Spleen (tissue), 11 donors: ENCODE results near the gene GAB2. TPM values are rescaled to one million over a fixed set of nuclear protein-coding genes. Genes with fewer than 3 reads are reported as not detected.

Experiments
- DNase-seq: peaks from one replicate; pipeline ENCODE4 v3.0.0-alpha.2; 2020
- H3K27ac ChIP-seq, 8 donors: fragments of 200-600 bp; sonication (generic) in 7 of 8; 1 replicate in 4 of 8; 2 replicates in 4 of 8; pipeline versions ENCODE4 v1.5.0 to v1.8.0; 2016 to 2021; ENCODE audit warnings: inconsistent platforms in 4 of 8, mild to moderate bottlenecking in 4 of 8, moderate library complexity in 1 of 8
- H3K27me3 ChIP-seq, 7 donors: fragments of 200-600 bp; sonication (generic) in 6 of 7; replicated peaks in 1 of 7; 1 replicate in 4 of 7; 2 replicates in 3 of 7; pipeline versions ENCODE4 v1.5.0 to v1.8.0; 2016 to 2021; ENCODE audit warnings: inconsistent platforms in 3 of 7, mild to moderate bottlenecking in 1 of 7
- H3K36me3 ChIP-seq, 6 donors: fragments of 200-600 bp; sonication (generic) in 5 of 6; 1 replicate in 4 of 6; 2 replicates in 2 of 6; pipeline versions ENCODE4 v1.5.0 to v1.8.0; 2016 to 2021; ENCODE audit warnings: inconsistent platforms in 2 of 6
- H3K4me1 ChIP-seq, 6 donors: fragments of 200-600 bp; sonication (generic) in 5 of 6; 1 replicate in 3 of 6; 2 replicates in 3 of 6; pipeline versions ENCODE4 v1.5.0 to v1.8.0; 2016 to 2021; ENCODE audit warnings: inconsistent platforms in 3 of 6
- H3K4me3 ChIP-seq, 8 donors: fragments of 200-600 bp; sonication (generic) in 7 of 8; 1 replicate in 4 of 8; 2 replicates in 4 of 8; pipeline versions ENCODE4 v1.5.0 to v1.8.0; 2016 to 2021; ENCODE audit warnings: inconsistent platforms in 4 of 8, mild to moderate bottlenecking in 4 of 8, moderate library complexity in 2 of 8
- H3K9me3 ChIP-seq, 8 donors: fragments of 200-600 bp; sonication (generic) in 7 of 8; 1 replicate in 4 of 8; 2 replicates in 4 of 8; pipeline versions ENCODE4 v1.5.0 to v1.8.0; 2016 to 2021; ENCODE audit warnings: inconsistent platforms in 4 of 8
- POLR2A ChIP-seq, 3 donors: fragments of 450-650 bp; IDR thresholded peaks; one replicate each; pipeline ENCODE4 v1.5.1; 2017; ENCODE audit warnings: antibody characterized with exemption in 3 of 3, mild to moderate bottlenecking in 1 of 3
- POLR2AphosphoS5 ChIP-seq, 3 donors: sonication (generic); formaldehyde crosslinking; IDR thresholded peaks; one replicate each; pipeline ENCODE4 v1.5.1; 2017; ENCODE audit warnings: antibody characterized with exemption in 3 of 3
- WGBS, 5 donors: extraction: QIAGEN DNeasy Blood & Tissue Kit in 3 of 5; methylation state at CpG; one replicate each; pipeline versions ENCODE4 v1.1.5 to v1.1.7; 2013 to 2018; 5-methylcytosine and 5-hydroxymethylcytosine counted together
- intact Hi-C: fragments of 100-400 bp; cut with DNase I; formaldehyde crosslinking; loops from one replicate; pipeline ENCODE4 v1.15.0; 2023; ENCODE audit warnings: low total_unique reads
- polyA plus RNA-seq, 3 donors: library from polyadenylated mRNA; stranded (reverse); fragments of 200-250 nt; gene quantifications; one replicate each; pipeline ENCODE4 v1.2.1, GENCODE V29; 2013
- total RNA-seq, 7 donors: library from RNA; depleted of rRNA in 3 of 7; stranded (reverse); fragments of >200 nt in 3 of 7; fragmentation: NEBNext Ultra II Directional in 4 of 7; extraction: Animal tissue kit (Norgen Biotek cat#: 25700) in 4 of 7; gene quantifications; one replicate each; pipeline versions ENCODE4 v1.1.0 to v1.2.1, GENCODE V29; 2016 to 2021
- TF ChIP-seq, protein P1 (sequence below), 11 experiments: fragments of 200-600 bp in 7 of 11; fragments of 450-650 bp in 4 of 11; sonication (generic) in 4 of 11; IDR thresholded peaks in 8 of 11; conservative IDR thresholded peaks in 3 of 11; 1 replicate in 7 of 11; 2 replicates in 4 of 11; pipeline versions ENCODE4 v1.4.0 to v1.8.0; 2016 to 2021; ENCODE audit warnings: antibody characterized with exemption in 11 of 11, inconsistent platforms in 4 of 11, mild to moderate bottlenecking in 1 of 11
- donor health status: healthy with polysubstance abuse.
- donor health status: DM: no; HTN: no; CAD: no; lungs with moderate emphysema.
- donor health status: DM: no; HTN: no; CAD: no.
- donor health status: Bipolar disorder and iron deficiency.
- donor health status: healthy.
- donor health status: DM: no; HTN: no; CAD: no.
- donor health status: DM: yes; HTN: yes; CAD: no.

The GAB2 gene
- total and polyA plus RNA-seq, 10 donors, result 2.3 to 57.7 (median 47.0) TPM

DNA sequence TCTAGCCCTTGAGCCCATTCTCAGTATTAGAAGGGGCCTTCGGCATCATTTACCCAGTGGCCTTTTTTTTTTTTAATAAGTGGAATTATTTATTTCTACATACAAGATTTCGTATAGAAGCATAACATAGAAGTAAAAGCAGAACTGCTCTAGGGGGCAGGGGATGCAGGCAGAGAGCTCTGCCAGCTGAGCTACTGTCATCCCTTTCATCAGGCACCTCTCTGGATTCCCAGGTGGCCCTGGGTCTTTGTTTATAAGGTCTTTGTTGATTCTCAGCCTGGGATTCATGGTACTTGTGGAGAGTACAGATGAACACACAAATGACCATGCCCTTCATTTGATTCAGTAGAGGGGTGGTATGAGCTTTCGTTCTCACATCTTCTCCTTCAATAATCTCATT lies 66.4 kb downstream of the GAB2 start:
- H3K27ac ChIP-seq, result peak overlapping the region; percentile 66 to 92 (median 83)
- intact Hi-C loops, result no loop called here
- H3K27me3 ChIP-seq, result no peaks in the 10 kb centered on the region
- peaks cover 29 to 85% (median 64%) of the 10 kb centered on the region in 6 donors for H3K4me1 ChIP-seq
- TF ChIP-seq, protein P1, sequence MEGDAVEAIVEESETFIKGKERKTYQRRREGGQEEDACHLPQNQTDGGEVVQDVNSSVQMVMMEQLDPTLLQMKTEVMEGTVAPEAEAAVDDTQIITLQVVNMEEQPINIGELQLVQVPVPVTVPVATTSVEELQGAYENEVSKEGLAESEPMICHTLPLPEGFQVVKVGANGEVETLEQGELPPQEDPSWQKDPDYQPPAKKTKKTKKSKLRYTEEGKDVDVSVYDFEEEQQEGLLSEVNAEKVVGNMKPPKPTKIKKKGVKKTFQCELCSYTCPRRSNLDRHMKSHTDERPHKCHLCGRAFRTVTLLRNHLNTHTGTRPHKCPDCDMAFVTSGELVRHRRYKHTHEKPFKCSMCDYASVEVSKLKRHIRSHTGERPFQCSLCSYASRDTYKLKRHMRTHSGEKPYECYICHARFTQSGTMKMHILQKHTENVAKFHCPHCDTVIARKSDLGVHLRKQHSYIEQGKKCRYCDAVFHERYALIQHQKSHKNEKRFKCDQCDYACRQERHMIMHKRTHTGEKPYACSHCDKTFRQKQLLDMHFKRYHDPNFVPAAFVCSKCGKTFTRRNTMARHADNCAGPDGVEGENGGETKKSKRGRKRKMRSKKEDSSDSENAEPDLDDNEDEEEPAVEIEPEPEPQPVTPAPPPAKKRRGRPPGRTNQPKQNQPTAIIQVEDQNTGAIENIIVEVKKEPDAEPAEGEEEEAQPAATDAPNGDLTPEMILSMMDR (IDR thresholded peaks at IDR 0.05 in 8 of 11, conservative IDR thresholded peaks at IDR 0.05 in 3 of 11), result no peak
- TF ChIP-seq POLR2A (IDR thresholded peaks at IDR 0.05), result no peak
- no peak for TF ChIP-seq POLR2AphosphoS5 (IDR thresholded peaks at IDR 0.05)
- no peak for DNase-seq
- H3K36me3 ChIP-seq, result no peaks in the 10 kb centered on the region
- H3K4me3 ChIP-seq, result peak overlapping the region in 2 of 8 donors; percentile 4 to 46
- no peaks in the 10 kb centered on the region for H3K9me3 ChIP-seq
- WGBS, 5 donors, result 39 to 47% (median 43%) methylated on average over 3 of the region's 3 CpGs

DNA sequence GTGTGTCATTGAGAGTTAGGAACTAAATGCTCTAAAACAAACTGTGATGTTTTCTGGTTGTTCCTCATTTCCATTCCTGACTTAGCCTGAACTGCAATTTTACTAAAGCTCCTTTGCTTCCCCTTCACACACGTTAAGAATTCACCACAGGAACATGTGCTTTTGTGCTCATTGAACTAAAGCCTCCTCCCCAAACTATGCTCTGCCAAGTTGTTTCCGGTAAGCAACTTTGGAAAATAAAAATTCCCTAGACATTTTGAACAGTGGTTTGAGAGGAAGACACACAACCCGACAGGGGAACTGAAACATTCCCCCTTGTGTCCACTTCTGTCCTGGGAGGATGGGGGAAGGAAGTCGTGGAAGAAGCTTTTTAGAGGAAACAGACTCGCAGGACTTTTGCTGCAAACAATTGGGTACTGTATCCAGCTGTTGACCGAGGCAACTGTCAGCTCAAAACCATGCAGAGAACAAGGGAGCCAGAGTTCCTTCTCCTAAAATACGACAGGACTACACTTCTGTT lies 66.9 kb downstream of the GAB2 start:
- WGBS, 5 donors, result 6 to 11% (median 9%) methylated on average over 7 of the region's 7 CpGs
- peak overlapping the region; percentile 66 to 92 (median 83) for H3K27ac ChIP-seq
- H3K27me3 ChIP-seq, result no peaks in the 10 kb centered on the region
- TF ChIP-seq POLR2AphosphoS5 (IDR thresholded peaks at IDR 0.05) (peak in 1 of 3 donors; percentile 45), POLR2A (IDR thresholded peaks at IDR 0.05) (no peak)
- TF ChIP-seq, protein P1 (IDR thresholded peaks at IDR 0.05 in 8 of 11, conservative IDR thresholded peaks at IDR 0.05 in 3 of 11), result no peak
- no peak for DNase-seq
- intact Hi-C loops, result no loop called here
- H3K4me3 ChIP-seq, result peak overlapping the region in 3 of 8 donors; percentile 1 to 46 (median 4)
- no peaks in the 10 kb centered on the region for H3K36me3 ChIP-seq
- H3K9me3 ChIP-seq, result no peaks in the 10 kb centered on the region
- peaks cover 29 to 85% (median 64%) of the 10 kb centered on the region in 6 donors for H3K4me1 ChIP-seq

DNA sequence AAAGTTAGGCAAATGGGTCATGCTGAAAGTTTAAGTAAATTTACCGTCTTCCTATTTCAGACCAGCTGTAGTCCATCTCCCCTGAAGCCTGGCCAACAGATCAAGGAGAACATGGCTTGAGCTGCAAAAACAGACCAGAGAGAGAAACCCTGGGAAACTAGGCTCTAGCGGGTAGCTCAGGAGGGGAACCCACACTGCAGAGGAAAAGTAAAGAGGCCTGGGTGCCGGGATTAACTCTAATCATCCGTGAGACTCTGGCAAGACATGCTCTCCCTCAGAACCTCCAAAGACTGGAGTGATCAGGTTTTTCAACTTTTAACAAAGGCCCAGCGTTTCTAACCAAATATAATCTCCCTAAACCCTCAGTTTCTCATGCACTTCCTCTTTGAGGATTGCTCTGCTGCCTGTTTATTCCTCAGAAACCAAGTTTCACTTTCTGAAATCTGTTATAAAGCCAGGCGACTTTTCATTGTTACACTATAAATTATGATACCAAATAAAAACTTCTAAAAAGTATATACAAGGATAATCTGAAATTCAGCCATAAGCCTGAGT lies 67.5 kb downstream of the GAB2 start:
- WGBS, 5 donors, result 9 to 16% (median 14%) methylated on average over 6 of the region's 6 CpGs
- peak overlapping the region; percentile 65 to 92 (median 83) for H3K27ac ChIP-seq
- DNase-seq, result no peak
- no peaks in the 10 kb centered on the region for H3K27me3 ChIP-seq
- H3K4me3 ChIP-seq, result peak overlapping the region in 3 of 8 donors; percentile 1 to 46 (median 4)
- H3K36me3 ChIP-seq, result no peaks in the 10 kb centered on the region
- TF ChIP-seq POLR2AphosphoS5 (IDR thresholded peaks at IDR 0.05) (no peak), POLR2A (IDR thresholded peaks at IDR 0.05) (no peak)
- no peaks in the 10 kb centered on the region for H3K9me3 ChIP-seq
- intact Hi-C loops, result no loop called here
- H3K4me1 ChIP-seq, result peaks cover 29 to 81% (median 63%) of the 10 kb centered on the region in 6 donors

DNA sequence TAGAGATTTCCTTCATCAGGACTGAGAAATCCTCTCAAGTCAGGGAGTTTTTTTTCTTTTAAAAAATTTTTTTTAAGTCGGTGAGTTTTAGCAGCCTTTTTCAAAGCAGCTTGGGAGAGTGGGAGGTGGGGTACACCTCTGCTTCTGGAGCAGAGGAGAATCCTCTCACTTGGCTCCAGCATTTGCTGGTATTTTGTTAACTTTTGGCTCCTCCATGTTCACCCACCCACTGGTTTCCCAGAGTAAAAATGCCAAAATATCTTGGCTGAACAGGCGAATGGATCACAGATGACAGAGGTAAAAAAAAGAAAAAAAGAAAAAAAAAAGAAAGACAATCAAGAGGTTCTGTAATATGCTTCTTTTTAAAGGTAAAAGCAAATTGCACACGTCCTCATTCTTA lies 68.0 kb downstream of the GAB2 start:
- H3K36me3 ChIP-seq, result no peaks in the 10 kb centered on the region
- H3K4me1 ChIP-seq, result peaks cover 25 to 76% (median 59%) of the 10 kb centered on the region in 6 donors
- WGBS, 5 donors, result 40 to 55% (median 48%) methylated on average over 3 of the region's 3 CpGs
- no peak for DNase-seq
- H3K4me3 ChIP-seq, result peak overlapping the region in 2 of 8 donors; percentile 4 to 46
- H3K27ac ChIP-seq, result peak overlapping the region; percentile 65 to 92 (median 83)
- intact Hi-C loops, result no loop called here
- H3K9me3 ChIP-seq, result no peaks in the 10 kb centered on the region
- H3K27me3 ChIP-seq, result no peaks in the 10 kb centered on the region
- TF ChIP-seq, protein P1 (IDR thresholded peaks at IDR 0.05 in 8 of 11, conservative IDR thresholded peaks at IDR 0.05 in 3 of 11), result no peak
- TF ChIP-seq POLR2A (IDR thresholded peaks at IDR 0.05) (no peak), POLR2AphosphoS5 (IDR thresholded peaks at IDR 0.05) (no peak)
